ENCODE measurements around the gene FCER2. TPM values are rescaled to one million over a fixed set of nuclear protein-coding genes. Genes with fewer than 3 reads are reported as not detected.

The FCER2 gene
- total RNA-seq, 1 experiment from 2014 or later = not detected

DNA sequence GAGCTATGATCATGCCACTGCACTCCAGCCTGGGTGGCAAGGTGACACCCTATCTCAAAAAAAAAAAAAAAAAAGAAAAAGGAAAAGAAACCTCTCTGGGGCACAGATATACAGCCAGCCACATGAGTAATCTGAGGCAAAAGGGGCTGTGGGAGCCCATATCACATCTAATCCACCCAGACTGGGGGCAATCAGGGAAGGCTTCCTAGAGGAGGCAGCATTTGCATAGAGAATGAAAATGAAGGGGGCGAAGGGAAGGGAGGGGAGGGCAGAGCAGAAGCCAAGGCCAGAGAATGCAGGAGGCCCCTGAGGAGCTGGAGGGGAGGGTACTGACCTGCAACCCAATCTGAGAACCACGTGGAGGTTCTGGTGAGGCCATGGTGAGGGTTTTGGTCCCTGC is 51.8 kb downstream of the FCER2 start:
- no peak overlapping the region for H3K56ac ChIP-seq (ENCODE audit: insufficient read length, low read depth, low read length)
- no peak overlapping the region for H3K4ac ChIP-seq (ENCODE audit: low read depth, low read length)
- H3K18ac ChIP-seq (ENCODE audit: insufficient read length, low read depth, low read length) = no peak overlapping the region
- H4K91ac ChIP-seq (ENCODE audit: insufficient read length, low read depth, low read length) = no peak overlapping the region
- H3K27ac ChIP-seq (ENCODE audit: insufficient read length, low read depth, low read length) = no peak overlapping the region
- H3K4me2 ChIP-seq (ENCODE audit: insufficient read depth, insufficient read length, low read length) = no peak overlapping the region
- H3K27me3 ChIP-seq (ENCODE audit: insufficient read depth, low read length) = peaks cover 4% of the 10 kb centered on the region; the same call in 1 of the 2 replicates
- no peaks in the 10 kb centered on the region for H3K4me1 ChIP-seq (ENCODE audit: insufficient read depth, low read length)
- H4K20me1 ChIP-seq (ENCODE audit: control insufficient read depth, insufficient read depth, insufficient read length) = no peaks in the 10 kb centered on the region
- no peak overlapping the region for H4K8ac ChIP-seq (replicated peaks; ENCODE audit: insufficient read length, low read depth, low read length)
- no peak overlapping the region for H2AFZ ChIP-seq (ENCODE audit: low read length)
- no peak overlapping the region for H3K14ac ChIP-seq (ENCODE audit: insufficient read depth, low read length)
- H3K79me1 ChIP-seq (ENCODE audit: insufficient read depth, low read depth, low read length, poor library complexity, severe bottlenecking) = no peaks in the 10 kb centered on the region
- Mint-ChIP-seq H3K36me3 (ENCODE audit: insufficient read depth in 1 of 3, low read depth in 3 of 3) (no peaks in the 10 kb centered on the region; a peak in 1 of 7 replicates), H3K4me1 (peaks cover 3 to 4% of the 10 kb centered on the region in 2 experiments), H3K4me3 (no peak overlapping the region), H3K27me3 (ENCODE audit: low read depth) (peaks cover 55% of the 10 kb centered on the region), H3K9me3 (peaks cover 0 to 3% of the 10 kb centered on the region in 2 experiments; a peak in 3 of 5 replicates), H3K27ac (no peak overlapping the region)
- no peak overlapping the region for H3K9ac ChIP-seq (ENCODE audit: extremely low read depth, insufficient read length, low read length)
- H3K9me3 ChIP-seq (ENCODE audit: control insufficient read depth, low read depth, low read length) = no peaks in the 10 kb centered on the region
- H2AK5ac ChIP-seq (ENCODE audit: insufficient read length, low read length) = no peak overlapping the region
- no peak overlapping the region for H2BK20ac ChIP-seq (ENCODE audit: low read depth, low read length, poor library complexity, severe bottlenecking)
- H2BK5ac ChIP-seq (ENCODE audit: insufficient read length, low read length) = no peak overlapping the region
- no peak overlapping the region for H2BK12ac ChIP-seq (ENCODE audit: insufficient read length, low read depth, low read length)
- no peak for DNase-seq
- H2BK120ac ChIP-seq (ENCODE audit: low read depth, low read length, poor library complexity, severe bottlenecking) = no peak overlapping the region
- H3K23ac ChIP-seq (ENCODE audit: insufficient read length, low read depth, low read length) = no peak overlapping the region
- H2BK15ac ChIP-seq (ENCODE audit: low read depth, low read length) = no peak overlapping the region
- no peaks in the 10 kb centered on the region for H3K79me2 ChIP-seq (ENCODE audit: insufficient read depth, low read length)
- H3K23me2 ChIP-seq (ENCODE audit: insufficient read length, low read depth, low read length, poor library complexity, severe bottlenecking) = no peaks in the 10 kb centered on the region
- TF ChIP-seq CTCF (conservative IDR thresholded peaks at IDR 0.05) = no peak
- H4K5ac ChIP-seq (ENCODE audit: insufficient read length, low read depth, low read length) = no peak overlapping the region
- H3T11ph ChIP-seq (ENCODE audit: low read length) = no peak overlapping the region
- WGBS (ENCODE audit: extremely low coverage, insufficient read length, low lambda C conversion rate) = no CpG with 5 or more reads among the region's 2 CpGs
